SK-N-SH (cell line): Measurements from ENCODE around the gene INTS6L. TPM values are rescaled to one million over a fixed set of nuclear protein-coding genes. Genes with fewer than 3 reads are reported as not detected.

Experiments
- CTCF ChIA-PET: fragments of 300-600, 350-600 bp; formaldehyde crosslinking; extraction: SDS; loops from one replicate; lab custom pipeline; 2021; lab: Yijun Ruan, JAX
- POLR2A ChIA-PET: fragments of 350-600 bp; sonication (Branson Sonifier 250); formaldehyde crosslinking; extraction: SDS; loops from one replicate; lab custom pipeline; 2020; ENCODE audit warnings: antibody characterized with exemption, inconsistent platforms; lab: Yijun Ruan, JAX
- DNase-seq: peaks from one replicate; pipeline ENCODE4 v3.0.0; 2012
- H2AFZ ChIP-seq: fragments of 200-600 bp; sonication (generic); 2 replicates; pipeline ENCODE4 v1.8.1; 2016; ENCODE audit warnings: antibody characterized with exemption, mild to moderate bottlenecking, low read depth
- H3F3A ChIP-seq: fragments of 200-600 bp; sonication (generic); replicated peaks from 2 replicates; pipeline ENCODE3; 2016; ENCODE audit warnings: antibody characterized with exemption, mild to moderate bottlenecking; ENCODE audit not compliant: insufficient read depth
- H3K27ac ChIP-seq, 2 experiments: fragments of 200-500 bp in 1 of 2; fragments of 200-600 bp in 1 of 2; sonication (Bioruptor generic) in 1 of 2; sonication (generic), shearing (Covaris generic) in 1 of 2; 2 replicates each; pipeline versions ENCODE4 v1.5.1 to v1.6.1; 2014 to 2016; ENCODE audit warnings: low read depth in 2 of 2, inconsistent platforms in 1 of 2, low read length in 1 of 2, mild to moderate bottlenecking in 1 of 2, mixed read lengths in 1 of 2
- H3K27me3 ChIP-seq: fragments of 200-600 bp; sonication (generic), shearing (Covaris generic); 2 replicates; pipeline ENCODE4 v1.6.1; 2016; ENCODE audit warnings: mixed run types; ENCODE audit not compliant: insufficient read depth
- H3K36me3 ChIP-seq, 2 experiments: fragments of 200-500 bp in 1 of 2; fragments of 200-600 bp in 1 of 2; sonication (Bioruptor generic) in 1 of 2; sonication (generic) in 1 of 2; replicated peaks in 1 of 2; 2 replicates each; pipeline versions ENCODE3 to v1.5.1; 2014 to 2016; ENCODE audit warnings: low read length in 1 of 2, mild to moderate bottlenecking in 1 of 2; ENCODE audit not compliant: insufficient read depth in 2 of 2, control insufficient read depth in 1 of 2
- H3K4me1 ChIP-seq, 2 experiments: fragments of 200-500 bp in 1 of 2; fragments of 200-600 bp in 1 of 2; sonication (Bioruptor generic) in 1 of 2; sonication (generic), shearing (Covaris generic) in 1 of 2; 2 replicates each; pipeline versions ENCODE4 v1.5.1 to v1.6.1; 2014 to 2016; ENCODE audit warnings: low read depth in 1 of 2, low read length in 1 of 2, mixed run types in 1 of 2; ENCODE audit not compliant: insufficient read depth in 2 of 2, control insufficient read depth in 1 of 2
- H3K4me2 ChIP-seq: fragments of 200-600 bp; sonication (generic), shearing (Covaris generic); 2 replicates; pipeline ENCODE4 v1.6.1; 2017; ENCODE audit warnings: mixed run types
- H3K4me3 ChIP-seq, 2 experiments: fragments of 200-500 bp in 1 of 2; fragments of 200-600 bp in 1 of 2; sonication (Bioruptor generic) in 1 of 2; sonication (generic), shearing (Covaris generic) in 1 of 2; 2 replicates each; pipeline versions ENCODE4 v1.5.1 to v1.8.1; 2014 to 2016; ENCODE audit warnings: low read depth in 2 of 2, inconsistent platforms in 1 of 2, low read length in 1 of 2, mild to moderate bottlenecking in 1 of 2, mixed read lengths in 1 of 2, moderate library complexity in 1 of 2
- H3K79me2 ChIP-seq: fragments of 200-600 bp; sonication (generic); 2 replicates; pipeline ENCODE4 v1.8.1; 2017; ENCODE audit warnings: mild to moderate bottlenecking; ENCODE audit not compliant: insufficient read depth
- H3K9ac ChIP-seq: fragments of 200-600 bp; sonication (generic); 2 replicates; pipeline ENCODE4 v1.6.1; 2017; ENCODE audit warnings: mixed run types
- H3K9me2 ChIP-seq: fragments of 200-600 bp; sonication (generic); 2 replicates; pipeline ENCODE4 v1.6.1; 2017; ENCODE audit warnings: mixed run types
- H3K9me3 ChIP-seq: fragments of 200-600 bp; sonication (generic); 2 replicates; pipeline ENCODE4 v1.6.1; 2017; ENCODE audit warnings: mixed run types, mild to moderate bottlenecking, moderate library complexity
- H4K20me1 ChIP-seq: fragments of 200-600 bp; sonication (generic); 2 replicates; pipeline ENCODE4 v1.6.1; 2017; ENCODE audit warnings: mild to moderate bottlenecking, mixed run types; ENCODE audit not compliant: insufficient read depth
- CHD2 ChIP-seq: fragments of 150-350 bp; IDR thresholded peaks from 2 replicates; pipeline ENCODE4 v1.6.1; 2018; ENCODE audit warnings: low read length; ENCODE audit not compliant: partially characterized antibody
- EP300 ChIP-seq, 2 experiments: IDR thresholded peaks; 2 replicates each; pipeline versions ENCODE4 v1.4.0 to v1.6.1; 2012; ENCODE audit warnings: borderline replicate concordance in 1 of 2, low read depth in 1 of 2, low read length in 1 of 2
- FOXM1 ChIP-seq: IDR thresholded peaks from 2 replicates; pipeline ENCODE4 v1.4.0; 2012; ENCODE audit warnings: low read depth, mild to moderate bottlenecking
- GABPA ChIP-seq: IDR thresholded peaks from 2 replicates; pipeline ENCODE4 v1.4.0; 2012; ENCODE audit warnings: low read depth, mild to moderate bottlenecking
- GATA2 ChIP-seq: sonication (generic); formaldehyde crosslinking; IDR thresholded peaks from 2 replicates; pipeline ENCODE4 v1.5.0; 2020; ENCODE audit warnings: mild to moderate bottlenecking, missing genetic modification reagents
- MEF2A ChIP-seq: IDR thresholded peaks from 2 replicates; pipeline ENCODE4 v1.4.0; 2012; ENCODE audit warnings: low read depth, borderline replicate concordance
- POLR2AphosphoS5 ChIP-seq: IDR thresholded peaks from 2 replicates; pipeline ENCODE4 v1.6.1; 2012; ENCODE audit warnings: low read depth, low read length
- RAD21 ChIP-seq: IDR thresholded peaks from 2 replicates; pipeline ENCODE4 v1.6.1; 2012; ENCODE audit warnings: mild to moderate bottlenecking, low read length
- RFX5 ChIP-seq: IDR thresholded peaks from 2 replicates; pipeline ENCODE4 v1.6.1; 2012; ENCODE audit warnings: mild to moderate bottlenecking, improper control_type of control experiment, low read length
- RXRA ChIP-seq: IDR thresholded peaks from 2 replicates; pipeline ENCODE4 v1.4.0; 2012; ENCODE audit warnings: low read depth, mild to moderate bottlenecking, borderline replicate concordance
- SIN3A ChIP-seq: IDR thresholded peaks from 2 replicates; pipeline ENCODE4 v1.6.1; 2012; ENCODE audit warnings: low read depth, mild to moderate bottlenecking, low read length, moderate library complexity, borderline replicate concordance
- SMC3 ChIP-seq: IDR thresholded peaks from 2 replicates; pipeline ENCODE4 v1.6.1; 2012; ENCODE audit warnings: low read depth, low read length, improper control_type of control experiment
- TAF1 ChIP-seq: IDR thresholded peaks from 2 replicates; pipeline ENCODE4 v1.6.1; 2012; ENCODE audit warnings: low read depth, mild to moderate bottlenecking, low read length, moderate library complexity, borderline replicate concordance
- TCF12 ChIP-seq: IDR thresholded peaks from 2 replicates; pipeline ENCODE4 v1.4.0; 2012
- YY1 ChIP-seq: IDR thresholded peaks from 2 replicates; pipeline ENCODE4 v1.4.0; 2012; ENCODE audit warnings: low read depth, mild to moderate bottlenecking
- WGBS: methylation state at CpG from one replicate; pipeline ENCODE4 v1.1.6; 2017; ENCODE audit warnings: low lambda C conversion rate; 5-methylcytosine and 5-hydroxymethylcytosine counted together
- polyA plus RNA-seq, 3 experiments: library from polyadenylated mRNA; depleted of rRNA; stranded (reverse); fragments of >200 nt; gene quantifications; 2 replicates each; pipeline ENCODE4 v1.2.3, GENCODE V29; 2012
- TF ChIP-seq, protein P1 (sequence below): IDR thresholded peaks from 2 replicates; pipeline ENCODE4 v1.4.0; 2012; ENCODE audit warnings: low read depth, borderline replicate concordance
- TF ChIP-seq, protein P2 (sequence below): IDR thresholded peaks from 2 replicates; pipeline ENCODE4 v1.6.1; 2012; ENCODE audit warnings: mild to moderate bottlenecking, low read depth, low read length, moderate library complexity
- TF ChIP-seq, protein P3 (sequence below): fragments of 150-350 bp; IDR thresholded peaks from 2 replicates; pipeline ENCODE4 v1.6.1; 2016; ENCODE audit warnings: mild to moderate bottlenecking, low read depth, low read length
- TF ChIP-seq, protein P4 (sequence below): IDR thresholded peaks from 2 replicates; pipeline ENCODE4 v1.4.0; 2012; ENCODE audit warnings: low read depth
- TF ChIP-seq, protein P5 (sequence below): IDR thresholded peaks from 2 replicates; pipeline ENCODE4 v1.4.0; 2012; ENCODE audit warnings: low read depth, borderline replicate concordance

The INTS6L gene
- polyA plus RNA-seq, 1 of the 3 experiments (the other 2 are of a cell fraction): 2.0 TPM

DNA sequence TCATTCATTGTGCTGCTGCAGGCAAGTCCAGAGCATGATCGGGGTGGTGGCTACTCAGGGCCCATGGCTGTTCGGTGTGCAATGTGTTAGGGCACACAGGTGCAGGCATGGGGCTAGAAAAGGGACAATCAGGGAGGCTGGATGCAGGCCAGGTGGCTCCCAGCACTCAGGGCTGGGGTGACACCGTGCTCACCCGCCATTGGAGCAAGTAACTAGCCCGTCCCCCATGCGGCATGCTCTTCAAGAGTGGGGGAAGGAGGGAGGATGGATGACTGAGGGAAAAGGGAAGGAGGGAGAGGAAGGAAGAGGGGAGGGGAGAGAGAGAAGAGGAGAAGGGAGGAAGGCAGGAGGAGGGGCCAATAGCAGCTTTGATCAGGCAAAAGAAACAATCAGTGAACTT, 64.7 kb downstream of the INTS6L start:
- no peak overlapping the region for H3K4me2 ChIP-seq
- no peaks in the 10 kb centered on the region for H3K9me2 ChIP-seq
- TF ChIP-seq MEF2A (no peak), CHD2 (no peak), SIN3A (no peak), RAD21 (no peak), SMC3 (no peak), FOXM1 (no peak), TAF1 (no peak), POLR2AphosphoS5 (no peak), EP300 (IDR thresholded peaks at IDR 0.05; ENCODE audit: borderline replicate concordance in 1 of 2, low read depth in 1 of 2, low read length in 1 of 2) (no peak), TCF12 (no peak), RFX5 (no peak), RXRA (no peak), GABPA (no peak), GATA2 (CRISPR knock-in tag) (no peak), YY1 (no peak)
- TF ChIP-seq, protein P1, sequence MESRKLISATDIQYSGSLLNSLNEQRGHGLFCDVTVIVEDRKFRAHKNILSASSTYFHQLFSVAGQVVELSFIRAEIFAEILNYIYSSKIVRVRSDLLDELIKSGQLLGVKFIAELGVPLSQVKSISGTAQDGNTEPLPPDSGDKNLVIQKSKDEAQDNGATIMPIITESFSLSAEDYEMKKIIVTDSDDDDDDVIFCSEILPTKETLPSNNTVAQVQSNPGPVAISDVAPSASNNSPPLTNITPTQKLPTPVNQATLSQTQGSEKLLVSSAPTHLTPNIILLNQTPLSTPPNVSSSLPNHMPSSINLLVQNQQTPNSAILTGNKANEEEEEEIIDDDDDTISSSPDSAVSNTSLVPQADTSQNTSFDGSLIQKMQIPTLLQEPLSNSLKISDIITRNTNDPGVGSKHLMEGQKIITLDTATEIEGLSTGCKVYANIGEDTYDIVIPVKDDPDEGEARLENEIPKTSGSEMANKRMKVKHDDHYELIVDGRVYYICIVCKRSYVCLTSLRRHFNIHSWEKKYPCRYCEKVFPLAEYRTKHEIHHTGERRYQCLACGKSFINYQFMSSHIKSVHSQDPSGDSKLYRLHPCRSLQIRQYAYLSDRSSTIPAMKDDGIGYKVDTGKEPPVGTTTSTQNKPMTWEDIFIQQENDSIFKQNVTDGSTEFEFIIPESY: no peak
- TF ChIP-seq, protein P2, sequence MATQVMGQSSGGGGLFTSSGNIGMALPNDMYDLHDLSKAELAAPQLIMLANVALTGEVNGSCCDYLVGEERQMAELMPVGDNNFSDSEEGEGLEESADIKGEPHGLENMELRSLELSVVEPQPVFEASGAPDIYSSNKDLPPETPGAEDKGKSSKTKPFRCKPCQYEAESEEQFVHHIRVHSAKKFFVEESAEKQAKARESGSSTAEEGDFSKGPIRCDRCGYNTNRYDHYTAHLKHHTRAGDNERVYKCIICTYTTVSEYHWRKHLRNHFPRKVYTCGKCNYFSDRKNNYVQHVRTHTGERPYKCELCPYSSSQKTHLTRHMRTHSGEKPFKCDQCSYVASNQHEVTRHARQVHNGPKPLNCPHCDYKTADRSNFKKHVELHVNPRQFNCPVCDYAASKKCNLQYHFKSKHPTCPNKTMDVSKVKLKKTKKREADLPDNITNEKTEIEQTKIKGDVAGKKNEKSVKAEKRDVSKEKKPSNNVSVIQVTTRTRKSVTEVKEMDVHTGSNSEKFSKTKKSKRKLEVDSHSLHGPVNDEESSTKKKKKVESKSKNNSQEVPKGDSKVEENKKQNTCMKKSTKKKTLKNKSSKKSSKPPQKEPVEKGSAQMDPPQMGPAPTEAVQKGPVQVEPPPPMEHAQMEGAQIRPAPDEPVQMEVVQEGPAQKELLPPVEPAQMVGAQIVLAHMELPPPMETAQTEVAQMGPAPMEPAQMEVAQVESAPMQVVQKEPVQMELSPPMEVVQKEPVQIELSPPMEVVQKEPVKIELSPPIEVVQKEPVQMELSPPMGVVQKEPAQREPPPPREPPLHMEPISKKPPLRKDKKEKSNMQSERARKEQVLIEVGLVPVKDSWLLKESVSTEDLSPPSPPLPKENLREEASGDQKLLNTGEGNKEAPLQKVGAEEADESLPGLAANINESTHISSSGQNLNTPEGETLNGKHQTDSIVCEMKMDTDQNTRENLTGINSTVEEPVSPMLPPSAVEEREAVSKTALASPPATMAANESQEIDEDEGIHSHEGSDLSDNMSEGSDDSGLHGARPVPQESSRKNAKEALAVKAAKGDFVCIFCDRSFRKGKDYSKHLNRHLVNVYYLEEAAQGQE: no peak
- TF ChIP-seq, protein P3, sequence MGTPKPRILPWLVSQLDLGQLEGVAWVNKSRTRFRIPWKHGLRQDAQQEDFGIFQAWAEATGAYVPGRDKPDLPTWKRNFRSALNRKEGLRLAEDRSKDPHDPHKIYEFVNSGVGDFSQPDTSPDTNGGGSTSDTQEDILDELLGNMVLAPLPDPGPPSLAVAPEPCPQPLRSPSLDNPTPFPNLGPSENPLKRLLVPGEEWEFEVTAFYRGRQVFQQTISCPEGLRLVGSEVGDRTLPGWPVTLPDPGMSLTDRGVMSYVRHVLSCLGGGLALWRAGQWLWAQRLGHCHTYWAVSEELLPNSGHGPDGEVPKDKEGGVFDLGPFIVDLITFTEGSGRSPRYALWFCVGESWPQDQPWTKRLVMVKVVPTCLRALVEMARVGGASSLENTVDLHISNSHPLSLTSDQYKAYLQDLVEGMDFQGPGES: no peak
- TF ChIP-seq, protein P4, sequence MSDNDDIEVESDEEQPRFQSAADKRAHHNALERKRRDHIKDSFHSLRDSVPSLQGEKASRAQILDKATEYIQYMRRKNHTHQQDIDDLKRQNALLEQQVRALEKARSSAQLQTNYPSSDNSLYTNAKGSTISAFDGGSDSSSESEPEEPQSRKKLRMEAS: no peak
- TF ChIP-seq, protein P5, sequence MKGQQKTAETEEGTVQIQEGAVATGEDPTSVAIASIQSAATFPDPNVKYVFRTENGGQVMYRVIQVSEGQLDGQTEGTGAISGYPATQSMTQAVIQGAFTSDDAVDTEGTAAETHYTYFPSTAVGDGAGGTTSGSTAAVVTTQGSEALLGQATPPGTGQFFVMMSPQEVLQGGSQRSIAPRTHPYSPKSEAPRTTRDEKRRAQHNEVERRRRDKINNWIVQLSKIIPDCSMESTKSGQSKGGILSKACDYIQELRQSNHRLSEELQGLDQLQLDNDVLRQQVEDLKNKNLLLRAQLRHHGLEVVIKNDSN: no peak
- TF ChIP-seq, all 33 proteins: peak for 0
- no peaks in the 10 kb centered on the region for H3K36me3 ChIP-seq
- CTCF ChIA-PET: no interaction called here
- H4K20me1 ChIP-seq: no peaks in the 10 kb centered on the region
- DNase-seq: no peak
- H3F3A ChIP-seq: no peaks in the 10 kb centered on the region
- POLR2A ChIA-PET: no interaction called here
- H3K9me3 ChIP-seq: no peaks in the 10 kb centered on the region
- H3K9ac ChIP-seq: no peak overlapping the region
- WGBS: 22% methylated on average over 6 of the region's 6 CpGs
- H3K79me2 ChIP-seq: no peaks in the 10 kb centered on the region
- no peak overlapping the region for H2AFZ ChIP-seq
- no peak overlapping the region for H3K27ac ChIP-seq
- H3K4me3 ChIP-seq: no peak overlapping the region
- H3K27me3 ChIP-seq: no peaks in the 10 kb centered on the region; the same call in 1 of the 2 replicates
- no peaks in the 10 kb centered on the region for H3K4me1 ChIP-seq
